Ishikawa (cell line): Measurements from ENCODE around the gene PLAGL2.

Source experiments
- CEBPB ChIP-seq: IDR thresholded peaks from 2 replicates; pipeline ENCODE4 v1.6.1; 2012
- CREB1 ChIP-seq: IDR thresholded peaks from 2 replicates; pipeline ENCODE4 v1.6.1; 2012; ENCODE audit warnings: low read depth
- EP300 ChIP-seq: IDR thresholded peaks from 2 replicates; pipeline ENCODE4 v1.6.1; 2012; ENCODE audit warnings: borderline replicate concordance
- FOXM1 ChIP-seq: IDR thresholded peaks from 2 replicates; pipeline ENCODE4 v1.6.1; 2012; ENCODE audit warnings: low read depth, borderline replicate concordance
- RAD21 ChIP-seq: IDR thresholded peaks from 2 replicates; pipeline ENCODE4 v1.6.1; 2012; ENCODE audit warnings: low read depth
- REST ChIP-seq: IDR thresholded peaks from 2 replicates; pipeline ENCODE4 v1.6.1; 2012; ENCODE audit warnings: low read depth, mild to moderate bottlenecking
- TAF1 ChIP-seq: IDR thresholded peaks from 2 replicates; pipeline ENCODE4 v1.6.1; 2012; ENCODE audit warnings: low read depth, mild to moderate bottlenecking
- TCF12 ChIP-seq: IDR thresholded peaks from 2 replicates; pipeline ENCODE4 v1.6.1; 2012; ENCODE audit warnings: low read depth
- TEAD4 ChIP-seq: IDR thresholded peaks from 2 replicates; pipeline ENCODE4 v1.6.1; 2012
- YY1 ChIP-seq: IDR thresholded peaks from 2 replicates; pipeline ENCODE4 v1.6.1; 2012; ENCODE audit warnings: low read depth

DNA sequence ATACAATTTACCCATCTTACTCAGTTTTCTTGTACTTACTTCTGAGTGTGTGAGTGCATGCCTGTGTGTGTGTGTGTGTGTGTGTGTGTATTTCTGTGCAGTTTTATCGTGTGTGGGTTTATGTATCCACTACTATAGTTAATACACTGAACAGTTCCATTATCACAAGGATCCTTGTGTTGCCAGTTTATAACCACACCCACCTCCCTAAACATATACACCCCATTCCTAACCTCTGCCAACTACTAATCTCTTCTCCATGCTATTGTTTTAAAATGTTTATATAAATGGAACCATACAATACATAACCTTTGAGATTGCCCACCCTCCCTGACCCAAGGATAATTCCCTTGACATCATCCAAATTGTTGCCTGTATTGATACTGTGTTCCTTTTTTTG, 18.8 kb upstream of the PLAGL2 start:
- no peak for TF ChIP-seq YY1
- TF ChIP-seq TAF1: no peak
- TF ChIP-seq TEAD4: no peak
- TF ChIP-seq CEBPB: no peak
- TF ChIP-seq RAD21: no peak
- no peak for TF ChIP-seq TCF12
- no peak for TF ChIP-seq EP300
- no peak for TF ChIP-seq REST
- no peak for TF ChIP-seq FOXM1
- TF ChIP-seq CREB1: no peak
